Activated CD4-positive, alpha-beta T cell treated with anti-CD3 and anti-CD28 coated beads, Interleukin-2, Interleukin-6, amounts not matched to agents 100 ng/mL and 50 ng/mL, durations not matched to agents 16 hours and 8 hours (primary cell): ENCODE results near the gene PRDX3.

ENCODE experiments used
- DNase-seq: peaks from one replicate; pipeline ENCODE4 v3.0.0-alpha.2; 2020

The PRDX3 gene

DNA sequence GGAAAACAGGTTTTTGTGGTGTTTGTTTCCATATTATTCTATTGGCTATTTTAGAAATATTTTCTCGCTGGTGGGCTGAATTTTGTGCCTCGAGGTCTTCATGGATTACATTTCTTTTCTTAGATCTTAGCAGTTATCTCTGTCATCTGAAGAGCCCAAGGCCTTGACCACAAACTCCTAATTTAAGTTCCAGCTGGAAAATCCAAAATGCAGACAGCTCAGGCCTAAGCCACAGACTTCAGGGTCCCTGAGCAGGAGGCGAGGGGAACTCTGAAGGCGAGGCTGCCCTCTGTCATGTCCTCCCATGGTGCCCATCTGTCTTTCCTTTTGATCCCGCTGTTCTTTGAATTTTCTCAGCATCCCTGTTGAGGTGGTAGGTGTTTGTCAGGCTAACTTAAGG is 60.4 kb downstream of the PRDX3 start:
- no peak for DNase-seq
